KOPT-K1 (cell line): Measurements from ENCODE around the gene NR1D1.

Experiments used
- H3K27ac ChIP-seq: fragments of 200-600 bp; sonication (generic); 2 replicates; pipeline ENCODE4 v1.5.1; 2016; ENCODE audit warnings: antibody characterized with exemption, mild to moderate bottlenecking, low read depth, low read length; ENCODE audit not compliant: poor library complexity, severe bottlenecking
- H3K36me3 ChIP-seq: fragments of 200-600 bp; sonication (generic); 2 replicates; pipeline ENCODE4 v1.5.1; 2017; ENCODE audit warnings: antibody characterized with exemption, mild to moderate bottlenecking, low read length, moderate library complexity; ENCODE audit not compliant: insufficient read depth
- H3K9me3 ChIP-seq: fragments of 200-600 bp; sonication (generic); 2 replicates; pipeline ENCODE4 v1.5.1; 2017; ENCODE audit warnings: antibody characterized with exemption, low read length, mild to moderate bottlenecking; ENCODE audit not compliant: insufficient read depth, poor library complexity, severe bottlenecking

NR1D1 gene

GRCh38 chr17:40095351-40095943, 4.9 kb downstream of the NR1D1 start:
- Histone ChIP-seq H3K27ac (peak overlapping the region; percentile 87), H3K36me3 (peaks cover 35% of the 10 kb centered on the region), H3K9me3 (no peaks in the 10 kb centered on the region)

GRCh38 chr17:40094874-40095273, 5.5 kb downstream of the NR1D1 start:
- Histone ChIP-seq H3K36me3 (peaks cover 37% of the 10 kb centered on the region), H3K9me3 (no peaks in the 10 kb centered on the region), H3K27ac (peak overlapping the region; percentile 87)

- Histone ChIP-seq H3K36me3 (peaks cover 46% of the 10 kb centered on the region), H3K27ac (peak overlapping the region; percentile 87)
Observed at GRCh38 chr17:40093580-40094201, 6.7 kb downstream of the NR1D1 start.

GRCh38 chr17:40093005-40093579, 7.3 kb downstream of the NR1D1 start:
- Histone ChIP-seq H3K36me3 (peaks cover 52% of the 10 kb centered on the region), H3K9me3 (no peaks in the 10 kb centered on the region), H3K27ac (peak overlapping the region; percentile 87)

More at GRCh38 chr17:40093580-40094201, 6.7 kb downstream of the NR1D1 start:
- H3K9me3 ChIP-seq = no peaks in the 10 kb centered on the region

DNA sequence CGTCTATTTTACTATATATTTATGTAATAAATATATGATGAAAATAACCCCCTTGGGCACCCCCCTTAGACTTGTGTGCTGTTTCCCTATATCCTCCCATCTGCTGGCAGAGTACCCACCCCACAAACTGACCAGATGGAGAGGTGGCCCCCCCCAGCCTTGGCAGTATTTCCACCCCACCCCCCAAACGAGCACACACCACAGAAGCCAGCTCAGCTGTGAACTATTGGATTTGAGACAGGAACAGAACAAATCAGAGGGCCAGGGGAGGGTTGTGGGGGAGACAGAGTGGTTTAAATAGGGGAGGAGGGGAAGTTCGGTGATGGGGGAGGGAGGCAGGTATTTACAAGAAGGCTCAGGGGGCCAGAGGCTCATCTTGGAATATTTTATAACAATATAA, 7.8 kb downstream of the NR1D1 start:
- H3K27ac ChIP-seq = no peak overlapping the region
- H3K36me3 ChIP-seq = peaks cover 56% of the 10 kb centered on the region
- H3K9me3 ChIP-seq = no peaks in the 10 kb centered on the region

DNA sequence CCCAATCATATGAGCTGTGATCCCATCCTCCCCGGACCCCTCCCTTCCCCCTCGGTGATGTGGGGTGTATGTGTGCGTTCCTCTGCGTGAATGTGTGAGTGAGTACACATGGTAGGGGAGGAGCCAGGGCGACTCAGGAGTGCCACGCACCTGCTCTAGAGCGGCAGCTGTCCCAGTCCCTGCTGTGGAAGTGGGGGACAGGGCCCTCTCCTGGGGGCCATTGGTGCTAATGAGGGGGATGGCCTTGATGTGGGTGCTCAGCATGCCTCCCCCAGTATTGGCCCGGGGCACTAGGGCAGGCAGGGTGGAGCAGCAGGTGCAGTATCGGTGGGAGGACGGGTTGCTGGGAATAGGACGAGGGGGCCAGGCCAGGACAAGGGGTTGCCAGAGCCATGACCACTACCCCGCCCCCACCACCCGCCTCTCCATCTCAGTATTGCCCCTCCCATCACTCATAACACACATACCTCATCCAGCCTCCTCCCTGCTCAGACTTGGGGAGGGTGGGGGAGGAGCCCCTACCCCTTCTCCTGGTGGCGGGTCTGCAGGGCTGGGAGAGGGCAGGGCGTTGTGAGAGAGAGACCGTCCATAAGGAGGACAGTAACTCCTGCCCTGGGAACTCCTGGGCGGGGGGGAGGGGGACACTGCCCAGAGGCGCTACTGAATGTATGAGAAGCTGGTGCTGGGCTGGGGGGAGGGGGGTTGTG, 8.5 kb downstream of the NR1D1 start:
- Histone ChIP-seq H3K9me3 (no peaks in the 10 kb centered on the region), H3K36me3 (peaks cover 58% of the 10 kb centered on the region), H3K27ac (no peak overlapping the region)

GRCh38 chr17:40090237-40091119, 9.9 kb downstream of the NR1D1 start:
- H3K27ac ChIP-seq = no peak overlapping the region
- peaks cover 66% of the 10 kb centered on the region for H3K36me3 ChIP-seq
- H3K9me3 ChIP-seq = no peaks in the 10 kb centered on the region

GRCh38 chr17:40089077-40089895, 11.1 kb downstream of the NR1D1 start:
- Histone ChIP-seq H3K36me3 (peaks cover 67% of the 10 kb centered on the region), H3K27ac (no peak overlapping the region), H3K9me3 (no peaks in the 10 kb centered on the region)

DNA sequence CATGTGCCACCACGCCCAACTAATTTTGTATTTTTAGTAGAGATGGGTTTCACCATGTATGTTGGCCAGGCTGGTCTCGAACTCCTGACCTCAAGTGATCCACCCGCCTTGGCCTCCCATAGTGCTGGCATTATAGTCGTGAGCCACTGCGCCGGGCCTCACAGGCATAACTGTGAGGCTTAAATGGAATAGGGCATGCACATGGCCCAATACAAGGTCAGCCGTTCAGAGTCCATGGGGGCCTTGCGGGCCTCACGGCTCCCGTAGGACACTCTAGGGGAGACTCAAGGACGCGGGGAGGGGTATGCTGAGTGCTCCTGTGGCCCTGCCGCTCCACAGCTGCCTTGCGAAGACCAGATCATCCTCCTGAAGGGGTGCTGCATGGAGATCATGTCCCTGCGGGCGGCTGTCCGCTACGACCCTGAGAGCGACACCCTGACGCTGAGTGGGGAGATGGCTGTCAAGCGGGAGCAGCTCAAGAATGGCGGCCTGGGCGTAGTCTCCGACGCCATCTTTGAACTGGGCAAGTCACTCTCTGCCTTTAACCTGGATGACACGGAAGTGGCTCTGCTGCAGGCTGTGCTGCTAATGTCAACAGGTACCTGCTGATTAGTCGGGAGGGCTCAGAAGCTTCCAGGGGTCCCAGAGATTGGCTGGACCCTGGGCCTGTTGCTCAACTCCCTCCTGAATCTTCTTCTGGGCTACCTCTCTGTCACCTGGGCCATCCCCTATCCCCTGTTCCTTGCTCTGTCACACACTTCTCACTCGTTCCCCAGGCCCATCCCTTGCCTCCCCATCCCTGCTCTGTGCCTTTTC, 12.3 kb downstream of the NR1D1 start:
- H3K36me3 ChIP-seq = peaks cover 66% of the 10 kb centered on the region
- no peak overlapping the region for H3K27ac ChIP-seq
- no peaks in the 10 kb centered on the region for H3K9me3 ChIP-seq

DNA sequence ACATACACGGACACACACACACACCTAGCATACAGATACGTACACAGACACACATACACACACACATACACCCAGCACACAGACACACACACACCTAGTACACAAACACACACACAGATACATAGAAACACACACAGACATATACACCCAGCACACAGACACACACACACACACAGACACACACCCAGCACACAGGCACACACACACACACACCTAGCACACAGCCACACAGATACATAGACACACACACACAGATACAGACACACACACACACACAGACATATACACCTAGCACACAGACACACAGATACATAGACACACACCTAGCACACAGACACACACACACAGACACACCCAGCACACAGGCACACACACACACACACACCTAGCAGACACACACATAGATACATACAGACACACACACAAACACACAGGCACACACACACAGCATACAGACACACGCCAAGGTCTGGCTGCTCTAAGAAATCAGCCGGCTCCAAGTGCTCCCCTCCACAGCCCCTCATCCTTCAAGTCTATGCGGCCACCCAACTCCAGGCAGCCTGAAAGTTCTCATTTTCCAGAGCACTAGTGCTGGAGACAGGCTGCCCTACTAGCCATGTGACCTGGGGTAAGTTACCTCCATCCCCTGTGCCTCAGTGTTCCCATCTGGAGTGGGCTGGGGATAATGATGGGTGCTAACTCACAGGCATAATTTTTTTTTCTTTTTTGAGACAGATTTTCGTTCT, 13.2 kb downstream of the NR1D1 start:
- Histone ChIP-seq H3K27ac (no peak overlapping the region), H3K36me3 (peaks cover 60% of the 10 kb centered on the region), H3K9me3 (no peaks in the 10 kb centered on the region)

- Histone ChIP-seq H3K27ac (no peak overlapping the region), H3K9me3 (no peaks in the 10 kb centered on the region), H3K36me3 (peaks cover 60% of the 10 kb centered on the region)
Observed at GRCh38 chr17:40086150-40087044, 14.0 kb downstream of the NR1D1 start.

- H3K27ac ChIP-seq = no peak overlapping the region
- H3K36me3 ChIP-seq = peaks cover 55% of the 10 kb centered on the region
- no peaks in the 10 kb centered on the region for H3K9me3 ChIP-seq
Observed at GRCh38 chr17:40084477-40084876, 15.9 kb downstream of the NR1D1 start.
